NCI-H2081 (cell line): ENCODE data around the gene RPL18.
A peak's percentile ranks its signal among the peaks of the same experiment; 100 is the strongest.
"Not testable (repeated sequence)": the region's sequence is repeated elsewhere in the genome, so short reads cannot be mapped to it uniquely, and the experiment has no call there.

Source experiments
- DNase-seq, 2 experiments: peaks; one replicate each; lab custom pipeline; 2025; lab: John Stamatoyannopoulos, UW

RPL18 gene

GRCh38 chr19:48588670-48589401, 30.1 kb downstream of the RPL18 start:
- peak; percentile 82 to 83 for DNase-seq

- no peak for DNase-seq
These were observed 31.6 kb downstream of the RPL18 start for GRCh38 chr19:48587387-48587786.

GRCh38 chr19:48582168-48582567, 36.8 kb downstream of the RPL18 start:
- DNase-seq, result no peak

- DNase-seq, result no peak
These were observed 40.1 kb downstream of the RPL18 start for GRCh38 chr19:48578891-48579290.

GRCh38 chr19:48577908-48578307, 41.1 kb downstream of the RPL18 start:
- DNase-seq, result not testable (repeated sequence)

GRCh38 chr19:48575931-48576622, 42.9 kb downstream of the RPL18 start:
- no peak for DNase-seq

- no peak for DNase-seq
These were observed 45.8 kb downstream of the RPL18 start for GRCh38 chr19:48573163-48573505.

GRCh38 chr19:48571378-48572162, 47.4 kb downstream of the RPL18 start:
- no peak for DNase-seq

- no peak for DNase-seq
These were observed 49.2 kb downstream of the RPL18 start for GRCh38 chr19:48569814-48570213.

- no peak for DNase-seq
These were observed 50.6 kb downstream of the RPL18 start for GRCh38 chr19:48568345-48568886.
